ENCODE results near the gene GARIN5A. TPM values are rescaled to one million over a fixed set of nuclear protein-coding genes. Genes with fewer than 3 reads are reported as not detected.

GARIN5A gene
- total and polyA plus RNA-seq, 9 of the 15 experiments (the other 6 are each of a cell fraction or from before 2014, with no cell fraction given), result 0.10 to 0.82 (median 0.23) TPM; not detected in 2

GRCh38 chr19:50476224-50476906 is at the start of gene GARIN5A, which contains the start of gene EMC10 (continued):
- TF ChIP-seq EHMT2 (IDR thresholded peaks at IDR 0.05), result no peak
- TF ChIP-seq PTRF (tag; IDR thresholded peaks at IDR 0.05), result no peak
- peak; percentile 93; the same call in 1 of the 2 replicates for TF ChIP-seq ATF2 (CRISPR knock-in tag; IDR thresholded peaks at IDR 0.05)
- no peak for TF ChIP-seq DDX20 (tag; IDR thresholded peaks at IDR 0.05; ENCODE audit: low read depth)
- no peak for TF ChIP-seq SETDB1 (IDR thresholded peaks at IDR 0.05; ENCODE audit: low read length)
- TF ChIP-seq TRIM28 (IDR thresholded peaks at IDR 0.05), result no peak
- no peak for TF ChIP-seq ZFP1 (CRISPR knock-in tag; IDR thresholded peaks at IDR 0.05)
- no peak for TF ChIP-seq SFPQ (IDR thresholded peaks at IDR 0.05; ENCODE audit: low read depth, low read length)
- TF ChIP-seq NFYB (IDR thresholded peaks at IDR 0.05; ENCODE audit: extremely low read depth, insufficient read length), result no peak
- peak; percentile 99 for TF ChIP-seq ATF7 (IDR thresholded peaks at IDR 0.05)
- no peak for TF ChIP-seq ZNF140 (CRISPR knock-in tag; IDR thresholded peaks at IDR 0.05)
- TF ChIP-seq NR3C1 (CRISPR knock-in tag; IDR thresholded peaks at IDR 0.05), result no peak
- no peak for TF ChIP-seq ZNF707 (CRISPR knock-in tag; conservative IDR thresholded peaks at IDR 0.05)
- TF ChIP-seq ZBTB9 (CRISPR knock-in tag; IDR thresholded peaks at IDR 0.05), result no peak
- peak; percentile 65 for TF ChIP-seq TAF1 (IDR thresholded peaks at IDR 0.05; ENCODE audit: control insufficient read depth, extremely low read depth, insufficient read depth, low read length, severe bottlenecking)
- no peak for TF ChIP-seq SAFB2 (IDR thresholded peaks at IDR 0.05; ENCODE audit: borderline replicate concordance, low read depth, low read length, severe bottlenecking)
- TF ChIP-seq HNRNPLL (IDR thresholded peaks at IDR 0.05; ENCODE audit: low read depth, low read length, poor library complexity, severe bottlenecking), result peak; percentile 17
- no peak for TF ChIP-seq CBX2 (IDR thresholded peaks at IDR 0.05; ENCODE audit: insufficient read depth, low read length, poor library complexity, severe bottlenecking)
- TF ChIP-seq DACH1 (IDR thresholded peaks at IDR 0.05; ENCODE audit: partially characterized antibody), result no peak
